ENCODE measurements around the gene PIGX.

GRCh38 chr3:196707566-196707965 is 4.6 kb upstream of the PIGX start:
- no peak for TF ChIP-seq POLR2AphosphoS5 (IDR thresholded peaks at IDR 0.05; ENCODE audit: borderline replicate concordance, low read depth, low read length)
- no peak for TF ChIP-seq EZH2 (IDR thresholded peaks at IDR 0.05)
